ENCODE results near the gene PTPRN.

GRCh38 chr2:219279151-219279915, 29.9 kb downstream of the PTPRN start, which contains the start of gene DNAJB2:
- TF ChIP-seq CTCF (IDR thresholded peaks at IDR 0.05) (0 out of 3 replicates have a peak, but pooled peaks have one; percentile 17), EP300 (IDR thresholded peaks at IDR 0.05) (peak; percentile 29 to 75; a peak in 1 of 5 replicates), MYC (IDR thresholded peaks at IDR 0.05; ENCODE audit: borderline replicate concordance, low read length) (peak; percentile 30; the same call in 1 of the 2 replicates), MAFK (IDR thresholded peaks at IDR 0.05; ENCODE audit: partially characterized antibody) (no peak), POLR2A (IDR thresholded peaks at IDR 0.05; ENCODE audit: low read length) (peak; percentile 52), HMGXB4 (CRISPR knock-in tag; IDR thresholded peaks at IDR 0.05; ENCODE audit: borderline replicate concordance) (no peak)
